GM03348 (cell line): ENCODE results near the gene PAGR1.
"Not testable (repeated sequence)": the region's sequence is repeated elsewhere in the genome, so short reads cannot be mapped to it uniquely, and the experiment has no call there.

ENCODE experiments used
- DNase-seq: peaks from one replicate; pipeline ENCODE4 v3.0.0; 2012; ENCODE audit warnings: low spot score

PAGR1 gene

GRCh38 chr16:29791845-29792807, 23.8 kb upstream of the PAGR1 start:
- DNase-seq, result no peak

DNA sequence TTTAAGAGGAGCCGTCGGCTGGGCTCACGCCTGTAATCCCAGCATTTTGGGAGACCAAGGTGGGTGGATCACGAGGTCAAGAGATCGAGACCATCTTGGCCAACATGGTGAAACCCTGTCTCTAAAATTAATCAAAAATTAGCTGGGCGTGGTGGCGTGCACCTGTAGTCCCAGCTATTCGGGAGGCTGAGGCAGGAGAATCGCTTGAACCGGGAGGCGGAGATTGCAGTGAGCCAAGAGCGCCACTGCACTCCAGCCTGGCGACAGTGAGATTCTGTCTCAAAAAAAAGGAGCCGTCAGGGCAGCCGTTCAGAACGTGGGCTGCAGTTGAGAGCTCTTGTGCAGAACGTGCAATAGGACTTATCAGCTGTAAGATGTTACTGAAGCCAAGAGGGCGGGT, 22.8 kb upstream of the PAGR1 start:
- DNase-seq, result not testable (repeated sequence)

DNA sequence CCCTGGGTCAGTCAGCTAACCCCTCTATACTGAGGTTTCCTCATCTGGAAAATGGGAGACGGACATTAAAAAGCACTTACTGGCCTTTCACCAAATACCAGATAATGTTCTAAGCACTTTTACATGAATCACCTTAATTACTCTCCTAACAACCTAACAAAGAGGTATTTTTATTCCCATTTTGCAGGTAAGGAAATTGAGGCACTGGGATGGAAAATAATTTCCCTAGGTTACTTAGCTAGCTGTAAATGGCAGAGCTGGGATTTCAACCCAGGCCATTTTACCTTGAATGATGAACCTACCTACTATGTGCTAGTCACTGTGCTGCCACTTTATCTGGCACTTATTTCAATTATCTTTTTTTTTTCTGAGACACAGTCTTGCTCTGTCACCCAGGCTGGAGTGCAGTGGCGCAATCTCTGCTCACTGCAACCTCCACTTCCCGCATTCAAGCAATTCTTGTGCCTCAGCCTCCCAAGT, 21.7 kb upstream of the PAGR1 start:
- DNase-seq, result no peak

DNA sequence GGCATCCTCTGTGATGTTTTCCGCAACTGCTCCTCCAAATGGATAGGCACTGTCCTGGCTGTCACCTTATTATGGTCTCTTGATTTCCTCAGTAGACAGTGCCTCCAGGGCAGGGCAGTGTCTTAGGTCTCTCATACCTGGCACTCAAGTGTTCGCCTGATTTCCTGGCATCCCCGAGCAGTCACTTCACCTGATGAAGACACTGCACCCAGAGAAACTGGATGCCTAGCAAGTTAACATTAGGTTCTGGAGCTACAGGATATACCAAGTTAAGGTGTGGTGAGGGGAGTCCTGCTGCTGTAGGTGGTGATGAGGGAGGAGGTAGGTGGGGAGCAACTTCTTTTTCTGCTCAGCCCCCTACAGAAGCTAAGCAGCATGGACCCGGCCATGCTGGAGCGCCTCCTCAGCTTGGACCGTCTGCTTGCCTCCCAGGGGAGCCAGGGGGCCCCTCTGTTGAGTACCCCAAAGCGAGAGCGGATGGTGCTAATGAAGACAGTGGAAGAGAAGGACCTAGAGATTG, 13.5 kb upstream of the PAGR1 start:
- no peak for DNase-seq

GRCh38 chr16:29804020-29804419, 11.9 kb upstream of the PAGR1 start:
- no peak for DNase-seq

GRCh38 chr16:29804455-29805231, 11.3 kb upstream of the PAGR1 start:
- DNase-seq, result peak; percentile 53

- DNase-seq, result peak; percentile 97
Measured at GRCh38 chr16:29805232-29806098, 10.5 kb upstream of the PAGR1 start.

- peak; percentile 95 for DNase-seq
Measured at GRCh38 chr16:29806099-29806579, 9.8 kb upstream of the PAGR1 start, which contains the start of gene MAZ. MAZ (plus strand) TSS chr16:29806529; CDS start chr16:29806702, 173 bp downstream.

- no peak for DNase-seq
Measured at GRCh38 chr16:29806641-29807425, 9.1 kb upstream of the PAGR1 start.

DNA sequence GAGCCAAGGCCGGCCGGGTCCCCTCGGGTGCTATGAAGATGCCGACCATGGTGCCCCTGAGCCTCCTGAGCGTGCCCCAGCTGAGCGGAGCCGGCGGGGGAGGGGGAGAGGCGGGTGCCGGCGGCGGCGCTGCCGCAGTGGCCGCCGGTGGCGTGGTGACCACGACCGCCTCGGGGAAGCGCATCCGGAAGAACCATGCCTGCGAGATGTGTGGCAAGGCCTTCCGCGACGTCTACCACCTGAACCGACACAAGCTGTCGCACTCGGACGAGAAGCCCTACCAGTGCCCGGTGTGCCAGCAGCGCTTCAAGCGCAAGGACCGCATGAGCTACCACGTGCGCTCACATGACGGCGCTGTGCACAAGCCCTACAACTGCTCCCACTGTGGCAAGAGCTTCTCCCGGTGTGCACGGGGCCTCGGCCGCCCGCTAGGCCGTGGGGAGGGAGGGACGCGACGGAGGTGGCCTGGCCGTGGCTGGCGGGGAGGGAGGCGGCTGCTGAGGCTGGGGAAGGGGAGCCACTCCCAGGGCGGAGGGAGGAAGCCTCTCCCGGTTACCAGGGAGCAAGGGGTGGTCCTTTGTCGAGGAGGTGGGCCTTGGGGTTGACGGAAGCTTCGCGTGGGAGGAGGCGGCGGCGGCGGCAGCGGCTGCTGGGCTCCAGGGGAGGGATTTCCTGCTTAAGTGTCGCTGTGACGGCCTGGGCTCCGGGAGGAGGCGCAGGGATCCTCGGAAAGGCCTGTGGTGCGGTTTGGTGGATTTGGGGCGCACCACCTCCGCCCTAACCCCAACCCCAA, 8.3 kb upstream of the PAGR1 start:
- peak; percentile 85 for DNase-seq

- no peak for DNase-seq
Measured at GRCh38 chr16:29808219-29808900, 7.6 kb upstream of the PAGR1 start.

DNA sequence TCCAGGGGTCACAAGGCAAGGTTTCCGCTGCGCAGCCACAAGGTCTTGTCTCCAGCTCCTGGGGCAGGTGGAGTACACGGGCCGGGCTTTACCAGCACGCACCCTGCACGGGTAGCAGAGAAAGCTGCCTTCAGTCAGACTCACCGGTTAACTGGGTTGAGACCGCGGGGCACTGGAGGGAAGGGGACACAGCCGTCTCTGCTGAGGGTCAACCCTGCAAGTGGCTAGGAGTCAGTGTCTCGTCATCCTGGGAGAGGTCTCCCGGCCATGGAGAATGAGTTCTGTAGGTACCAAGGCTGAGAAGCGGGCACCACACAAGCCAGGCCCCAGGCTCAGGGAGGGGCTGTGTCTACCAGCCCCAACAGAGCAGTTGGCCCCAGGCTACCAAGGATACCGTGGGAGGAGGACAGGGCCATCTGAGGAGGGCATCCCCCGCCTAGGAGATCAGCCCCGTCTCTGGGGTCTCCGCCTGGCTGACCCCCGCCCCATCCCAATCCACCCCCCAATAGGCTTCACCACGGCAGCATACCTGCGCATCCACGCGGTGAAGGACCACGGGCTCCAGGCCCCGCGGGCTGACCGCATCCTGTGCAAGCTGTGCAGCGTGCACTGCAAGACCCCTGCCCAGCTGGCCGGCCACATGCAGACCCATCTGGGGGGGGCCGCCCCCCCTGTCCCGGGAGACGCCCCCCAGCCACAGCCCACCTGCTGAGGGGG, 6.8 kb upstream of the PAGR1 start:
- DNase-seq, result no peak

DNA sequence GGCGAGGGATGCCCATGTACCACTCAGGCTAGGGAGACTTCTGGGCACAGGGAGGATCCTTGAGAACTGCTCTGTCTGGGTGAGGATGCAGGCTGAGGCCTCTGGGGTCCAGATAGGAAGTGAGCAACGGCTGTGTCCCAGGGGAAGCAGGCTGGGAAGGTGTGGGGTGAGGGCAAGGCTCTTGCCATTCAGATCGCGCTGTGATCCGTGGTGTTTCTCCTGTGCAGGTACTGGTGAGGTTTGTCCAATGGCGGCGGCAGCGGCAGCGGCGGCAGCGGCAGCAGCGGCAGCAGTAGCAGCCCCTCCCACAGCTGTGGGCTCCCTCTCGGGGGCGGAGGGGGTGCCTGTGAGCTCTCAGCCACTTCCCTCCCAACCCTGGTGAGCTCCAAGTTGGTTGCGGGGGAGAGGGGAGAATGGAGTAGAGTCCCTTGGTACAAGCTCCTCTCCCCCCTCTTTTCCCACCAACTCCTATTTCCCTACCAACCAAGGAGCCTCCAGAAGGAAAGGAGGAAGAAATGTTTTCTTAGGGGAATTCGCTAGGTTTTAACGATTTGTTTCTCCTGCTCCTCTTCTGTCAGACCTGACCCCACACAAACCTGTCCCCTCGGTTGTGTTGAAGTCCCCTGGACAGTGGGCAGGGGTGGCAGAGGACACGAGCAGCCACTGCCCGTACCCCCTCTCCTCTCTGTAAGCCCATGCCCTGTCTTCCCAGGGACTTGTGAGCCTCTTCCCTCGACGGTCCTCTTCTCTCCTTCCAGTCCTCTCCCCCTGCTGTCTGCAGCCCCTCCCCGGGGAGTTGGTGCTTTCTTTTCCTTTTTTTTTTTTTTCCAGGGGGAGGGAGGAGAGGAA, 5.9 kb upstream of the PAGR1 start:
- no peak for DNase-seq

DNA sequence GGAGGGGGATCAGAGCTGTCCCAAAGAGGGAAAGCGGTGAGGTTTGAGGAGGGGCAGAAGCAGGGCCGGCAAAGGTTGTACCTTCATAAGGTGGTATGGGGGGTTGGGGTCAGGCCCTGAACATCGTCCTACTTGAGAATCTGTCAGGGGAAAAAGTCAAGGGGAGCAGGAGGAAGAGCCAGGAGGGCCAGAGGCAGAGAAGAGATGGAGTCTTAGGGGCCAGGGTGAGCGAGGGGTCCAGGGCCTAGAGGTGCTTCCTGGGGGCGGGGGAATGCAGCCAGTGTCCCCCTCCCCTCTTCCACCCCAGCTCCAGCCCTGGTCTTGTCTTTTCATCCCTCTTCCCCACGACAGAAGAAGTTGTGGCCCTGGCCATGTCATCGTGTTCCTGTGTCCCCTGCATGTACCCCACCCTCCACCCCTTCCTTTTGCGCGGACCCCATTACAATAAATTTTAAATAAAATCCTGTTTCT, 5.2 kb upstream of the PAGR1 start:
- DNase-seq, result no peak

DNA sequence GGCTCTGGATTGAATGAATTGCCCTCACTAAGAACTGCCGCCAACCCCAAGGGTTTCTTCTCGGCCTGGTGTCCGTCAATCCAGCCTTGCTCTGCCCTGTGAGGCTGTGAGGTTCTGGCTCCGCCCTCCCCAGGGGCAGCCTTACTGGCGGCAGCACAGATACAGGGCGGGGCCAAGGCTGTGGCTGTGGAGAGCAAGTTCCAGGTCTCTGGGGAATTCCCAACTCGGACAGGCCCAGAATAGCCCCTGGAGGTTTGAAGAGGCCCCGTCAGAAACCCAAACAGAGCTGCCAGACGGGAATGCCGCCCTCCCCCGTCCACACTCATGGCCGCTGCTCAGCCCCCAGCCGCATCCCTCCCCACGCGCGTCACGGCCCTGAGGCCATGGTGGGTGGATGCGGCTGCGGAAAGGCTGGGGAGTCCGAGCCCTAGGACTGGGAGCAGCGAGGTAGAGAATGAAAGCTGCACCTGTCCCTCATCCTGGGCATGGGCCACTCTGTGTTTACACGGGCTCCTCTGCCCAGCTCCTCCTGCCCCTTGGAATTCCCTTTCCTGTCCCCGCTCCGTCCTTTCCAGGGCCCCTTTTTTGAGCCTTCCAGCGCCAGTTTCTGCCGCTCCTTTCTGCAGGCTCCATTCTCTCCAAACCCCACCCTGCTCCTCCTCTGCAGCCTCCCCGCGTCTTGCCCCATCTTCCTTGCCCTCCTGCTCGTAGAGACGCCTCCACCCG, 4.6 kb upstream of the PAGR1 start:
- peak; percentile 93 for DNase-seq

DNA sequence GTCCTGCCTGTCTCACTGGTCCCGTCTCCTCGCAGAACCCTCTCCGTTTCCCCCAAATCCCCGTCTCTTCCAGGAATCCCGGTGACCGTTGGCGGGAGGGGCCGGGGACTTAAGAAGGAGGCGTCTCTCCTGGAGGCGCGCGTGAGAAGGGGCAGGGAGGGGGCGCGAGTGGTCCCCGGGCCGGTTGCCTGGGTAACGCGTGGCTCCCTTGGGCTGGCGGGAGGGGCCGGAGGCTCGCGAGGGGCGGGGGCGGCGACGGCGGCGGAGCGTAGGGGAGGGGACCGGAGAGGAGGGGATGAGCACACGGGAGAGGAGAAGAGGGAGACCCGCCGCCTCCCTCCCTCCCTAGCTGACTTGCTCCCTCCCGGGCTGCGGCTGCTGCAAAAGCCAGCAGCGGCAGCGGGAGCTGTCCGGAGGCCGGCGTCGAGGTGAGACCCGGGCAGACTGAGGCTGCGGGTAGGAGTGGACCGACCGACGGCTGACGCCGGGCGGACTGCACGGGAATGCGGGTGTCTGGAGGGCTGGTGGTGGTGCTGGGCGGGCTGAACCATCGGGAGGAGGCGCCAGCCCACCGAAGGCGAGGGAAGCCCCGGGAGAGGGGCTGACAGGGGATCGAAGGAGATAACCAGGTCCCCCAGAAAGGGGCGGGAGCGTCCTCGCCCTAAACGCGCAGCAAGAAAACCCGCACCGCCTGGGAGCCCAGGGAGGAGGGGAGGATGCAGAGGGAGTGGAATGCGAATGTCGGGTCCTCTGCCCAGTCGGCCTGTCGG, 3.9 kb upstream of the PAGR1 start, which contains the start of gene PRRT2:
TSS of gene PRRT2 (plus strand) at position 298 of the 770 bp plus-strand sequence. CDS start 862 bp downstream, outside the sequence.
- DNase-seq, result peak; percentile 58
